Glomerular endothelial cell (primary cell): Measurements from ENCODE around the gene C1orf122. TPM values are rescaled to one million over a fixed set of nuclear protein-coding genes. Genes with fewer than 3 reads are reported as not detected.

Source experiments
- DNase-seq: peaks from one replicate; pipeline ENCODE4 v3.0.0-alpha.2; 2011; ENCODE audit warnings: low read depth, low spot score; ENCODE audit errors: extremely low read depth
- total RNA-seq: library from RNA; depleted of rRNA; stranded (reverse); fragments of >200 nt; gene quantifications from 2 replicates; pipeline ENCODE4 v1.2.3, GENCODE V29; 2015

The C1orf122 gene
- total RNA-seq, 1 donor from 2014 or later: 74.4 TPM

DNA sequence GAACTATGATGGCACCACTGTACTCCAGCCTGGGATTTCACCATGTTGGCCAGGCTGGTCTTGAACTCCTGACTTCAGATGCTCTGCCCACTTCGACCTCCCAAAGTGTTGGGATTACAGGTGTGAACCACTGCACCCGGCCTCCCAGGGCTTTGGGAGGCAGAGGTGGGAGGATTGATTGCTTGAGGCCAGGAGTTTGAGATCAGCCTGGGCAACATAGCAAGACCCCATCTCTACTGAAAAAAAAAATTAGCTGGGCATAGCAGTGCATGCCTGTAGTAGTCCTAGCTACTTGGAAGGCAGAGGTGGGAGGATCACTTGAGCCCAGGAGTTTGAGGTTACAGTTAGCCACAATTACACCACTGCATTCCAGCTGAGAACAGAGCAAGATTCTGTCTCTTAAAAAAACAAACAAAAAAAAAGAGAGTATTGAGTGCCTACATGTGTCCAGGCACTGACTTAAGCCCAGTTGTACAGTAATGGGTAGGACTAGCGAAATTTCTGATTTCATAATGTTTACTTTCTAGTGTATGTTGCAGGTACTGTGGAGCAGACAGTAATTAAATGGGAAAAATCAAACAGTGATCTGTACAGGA is 9.7 kb upstream of the C1orf122 start:
- no peak for DNase-seq

DNA sequence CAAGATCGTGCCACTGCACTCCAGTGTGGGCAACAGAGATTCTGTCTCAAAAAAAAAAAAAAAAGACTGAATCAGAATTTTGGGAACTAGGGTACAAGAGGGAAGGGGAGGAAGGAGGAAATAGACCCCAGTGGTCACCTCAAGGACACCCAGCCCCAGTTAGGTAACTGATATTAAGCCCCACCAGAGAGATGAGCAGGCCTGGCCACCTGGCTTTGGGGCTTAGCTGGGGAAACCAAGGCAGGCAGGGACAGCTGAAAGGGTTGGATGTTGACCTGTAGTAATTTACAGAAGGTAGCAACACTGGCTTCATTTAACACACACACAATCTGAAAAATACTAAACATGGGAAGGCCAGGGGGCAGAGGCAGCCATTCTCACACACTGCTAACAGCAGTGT is 5.2 kb upstream of the C1orf122 start:
- DNase-seq: no peak

DNA sequence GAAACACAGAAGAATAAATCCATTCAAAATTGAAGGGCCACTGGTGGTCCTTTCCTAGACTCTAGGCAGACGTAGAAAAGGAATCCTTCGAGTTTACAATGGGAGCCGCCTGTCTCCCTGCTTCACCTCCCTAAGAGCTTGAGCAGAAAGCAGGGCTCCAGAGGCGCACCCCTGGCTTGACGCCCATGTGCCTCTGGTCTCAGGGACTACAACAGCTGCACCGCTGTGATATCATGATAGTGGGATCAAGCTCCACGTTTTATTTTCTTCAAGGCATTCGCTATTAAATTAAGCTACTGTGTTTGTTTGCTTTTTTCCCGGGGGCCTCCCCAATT is 403 bp upstream of the C1orf122 start:
- DNase-seq: no peak

DNA sequence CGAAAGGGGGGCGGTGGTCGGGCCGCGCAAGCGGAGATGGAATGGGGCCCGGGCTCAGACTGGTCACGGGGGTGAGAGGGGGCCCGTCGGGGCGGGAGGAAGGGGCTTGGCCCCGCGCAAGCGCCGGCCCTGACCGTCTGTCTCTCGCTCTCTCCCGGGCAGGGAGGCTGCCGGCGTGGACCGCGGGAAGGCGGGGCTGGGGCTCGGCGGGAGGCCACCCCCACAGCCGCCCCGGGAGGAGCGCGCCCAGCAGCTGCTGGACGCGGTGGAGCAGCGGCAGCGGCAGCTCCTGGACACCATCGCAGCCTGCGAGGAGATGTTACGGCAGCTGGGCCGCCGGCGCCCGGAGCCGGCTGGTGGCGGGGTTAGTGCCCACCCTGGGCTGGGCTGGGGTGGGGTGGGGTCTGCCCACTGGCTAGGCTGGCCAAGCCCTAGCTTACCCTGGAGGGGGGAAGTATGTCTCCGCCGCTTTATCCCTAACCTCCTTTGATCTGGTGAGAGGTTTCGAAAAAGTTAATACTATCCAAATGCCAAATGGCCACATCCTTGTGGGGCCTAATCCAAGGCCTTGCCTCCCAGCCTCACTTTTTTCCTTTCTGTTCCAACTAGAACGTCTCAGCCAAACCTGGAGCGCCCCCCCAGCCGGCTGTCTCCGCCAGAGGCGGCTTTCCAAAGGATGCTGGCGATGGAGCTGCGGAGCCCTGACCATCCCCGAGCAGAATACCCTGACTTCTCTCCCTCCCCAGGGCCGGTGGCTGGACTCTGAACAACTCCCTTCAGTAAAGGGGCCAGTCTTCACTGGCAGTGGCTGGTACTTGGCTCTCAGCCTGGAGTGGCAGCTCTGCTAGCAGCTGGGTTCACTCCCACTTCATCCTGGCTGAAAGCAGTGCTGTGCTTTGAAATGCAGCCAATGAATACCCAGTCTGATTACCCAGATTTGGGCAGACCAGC is 1.1 kb downstream of the C1orf122 start:
- no peak for DNase-seq

DNA sequence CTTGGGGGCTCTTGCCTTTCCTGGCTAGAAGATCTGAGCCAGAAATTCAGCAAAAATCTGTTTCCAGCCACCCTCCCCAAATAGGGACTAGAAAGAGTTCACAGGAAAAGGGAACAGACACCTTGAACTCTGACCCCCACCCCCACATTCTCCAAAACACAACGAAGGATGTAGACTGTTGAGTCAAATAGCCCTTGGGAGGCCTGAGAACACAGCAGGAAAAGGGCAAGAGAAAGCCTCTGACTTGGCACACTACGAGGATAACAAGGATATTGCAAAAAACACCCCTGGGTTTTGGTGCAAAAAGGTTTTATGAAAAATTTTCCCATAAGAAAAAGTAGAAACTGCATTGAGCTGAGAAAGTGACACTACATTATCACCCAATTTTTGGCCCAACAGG is 2.4 kb downstream of the C1orf122 start:
- no peak for DNase-seq

DNA sequence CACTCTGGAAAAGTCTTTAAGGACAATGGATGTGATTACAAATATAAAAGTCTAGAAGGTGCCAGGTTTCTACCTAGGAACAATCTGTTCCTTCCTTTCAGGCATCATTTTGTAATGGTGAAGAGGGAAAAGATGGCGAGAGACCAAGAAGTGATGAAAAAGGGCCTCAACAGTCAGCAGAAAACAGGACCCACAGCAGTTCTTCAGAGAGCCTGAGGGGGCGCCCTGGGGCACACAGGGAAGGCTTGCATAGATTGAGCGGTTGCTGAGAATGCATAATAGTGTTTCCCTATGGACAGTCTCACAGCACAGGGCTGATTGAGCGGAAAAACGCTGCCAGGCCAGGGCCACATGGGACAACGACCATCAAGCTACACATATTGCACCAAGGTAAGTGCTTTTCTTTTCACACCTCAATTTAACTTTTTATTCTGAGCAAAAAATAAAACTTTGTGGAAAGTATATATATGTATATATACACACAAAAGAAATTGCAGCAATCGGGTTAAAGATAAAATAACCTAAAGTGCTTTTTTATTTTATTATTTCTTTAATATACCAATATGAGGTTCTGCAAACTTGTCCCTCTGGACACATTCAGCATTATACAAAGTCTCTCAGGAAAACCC is 3.6 kb downstream of the C1orf122 start:
- DNase-seq: no peak

DNA sequence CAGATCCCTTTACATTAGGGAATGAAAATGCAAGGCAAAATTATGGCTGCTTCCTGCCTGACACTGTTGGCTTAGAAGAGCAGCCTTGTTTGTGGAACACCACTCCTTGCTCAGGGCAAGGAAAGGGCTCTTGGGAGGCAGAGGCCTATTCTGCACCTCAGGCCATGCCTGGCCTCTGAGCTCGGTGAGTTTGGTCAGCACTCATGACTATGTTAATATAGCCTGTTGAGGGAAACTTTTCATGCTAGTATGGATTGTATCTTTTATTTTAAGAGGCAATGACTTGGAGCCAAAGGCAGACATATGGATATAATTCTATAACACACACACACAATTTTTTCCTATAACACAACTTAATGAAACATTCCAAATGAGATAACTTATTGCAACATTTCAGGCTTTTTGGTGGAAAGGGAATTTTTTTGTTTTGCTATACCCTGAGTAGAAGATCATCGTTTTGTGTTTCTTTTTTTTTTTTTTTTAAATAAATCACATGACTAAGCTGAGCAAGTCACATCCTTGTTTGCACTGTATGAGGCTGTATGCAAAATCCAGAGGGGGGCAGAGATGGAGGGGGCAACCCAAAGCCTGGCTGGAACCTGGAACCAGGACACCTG is 6.0 kb downstream of the C1orf122 start:
- DNase-seq: no peak

DNA sequence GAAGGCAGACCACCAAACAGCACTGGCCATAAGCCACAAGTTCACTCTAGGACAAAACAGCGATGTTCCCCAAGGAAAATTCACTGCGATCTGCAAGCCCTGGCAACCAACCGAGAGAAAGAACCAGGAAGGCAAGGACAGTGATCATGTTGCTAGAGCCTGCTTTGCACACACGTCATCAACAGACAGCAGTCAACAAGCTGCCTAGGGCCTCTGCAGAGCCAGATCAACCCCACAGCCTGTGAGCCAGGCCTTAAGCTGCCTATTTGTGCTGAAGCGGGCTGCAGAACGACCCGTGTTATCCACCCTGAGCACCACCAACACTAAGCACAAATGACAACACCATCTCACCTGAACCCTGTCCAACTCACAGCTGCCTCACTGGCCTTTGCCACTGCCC is 6.7 kb downstream of the C1orf122 start:
- no peak for DNase-seq

DNA sequence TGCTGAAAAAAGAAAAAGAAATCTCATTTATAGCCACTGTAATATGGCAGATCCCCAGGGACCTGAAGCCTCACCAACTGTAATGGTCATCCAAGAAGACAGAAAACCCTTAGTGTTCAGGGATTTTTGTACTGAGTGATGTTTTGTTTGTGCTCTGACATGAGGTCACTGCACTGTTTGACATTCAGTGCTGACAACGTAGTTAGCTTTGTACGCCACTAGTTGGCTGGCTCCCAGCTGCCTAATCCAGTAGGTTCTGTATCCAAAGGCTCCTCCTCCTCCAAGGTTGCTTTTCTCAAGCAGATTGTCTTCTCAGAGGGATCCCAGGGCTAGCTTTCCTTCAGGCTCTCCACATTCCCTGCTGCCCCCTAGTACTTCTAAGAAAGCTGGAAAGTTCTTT is 9.9 kb downstream of the C1orf122 start:
- no peak for DNase-seq

DNA sequence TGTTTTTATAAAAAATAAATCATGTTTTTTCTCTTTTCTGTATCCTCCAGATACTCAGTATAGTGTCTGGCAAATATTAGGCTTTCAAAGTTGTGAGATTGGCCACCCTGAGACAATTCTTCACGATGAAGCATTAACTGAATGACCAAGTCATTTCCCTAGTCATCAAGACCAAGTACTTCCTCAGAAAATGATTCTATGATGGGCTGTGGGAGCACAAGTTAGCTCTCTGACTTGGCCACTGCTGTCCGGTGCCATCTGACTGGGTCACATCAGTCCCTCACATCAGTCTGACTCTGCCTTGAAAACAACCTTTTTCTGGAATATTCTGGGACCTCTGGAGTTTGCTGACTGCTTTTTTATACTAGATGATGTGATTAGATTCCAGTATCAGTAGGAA is 13.9 kb downstream of the C1orf122 start:
- no peak for DNase-seq

DNA sequence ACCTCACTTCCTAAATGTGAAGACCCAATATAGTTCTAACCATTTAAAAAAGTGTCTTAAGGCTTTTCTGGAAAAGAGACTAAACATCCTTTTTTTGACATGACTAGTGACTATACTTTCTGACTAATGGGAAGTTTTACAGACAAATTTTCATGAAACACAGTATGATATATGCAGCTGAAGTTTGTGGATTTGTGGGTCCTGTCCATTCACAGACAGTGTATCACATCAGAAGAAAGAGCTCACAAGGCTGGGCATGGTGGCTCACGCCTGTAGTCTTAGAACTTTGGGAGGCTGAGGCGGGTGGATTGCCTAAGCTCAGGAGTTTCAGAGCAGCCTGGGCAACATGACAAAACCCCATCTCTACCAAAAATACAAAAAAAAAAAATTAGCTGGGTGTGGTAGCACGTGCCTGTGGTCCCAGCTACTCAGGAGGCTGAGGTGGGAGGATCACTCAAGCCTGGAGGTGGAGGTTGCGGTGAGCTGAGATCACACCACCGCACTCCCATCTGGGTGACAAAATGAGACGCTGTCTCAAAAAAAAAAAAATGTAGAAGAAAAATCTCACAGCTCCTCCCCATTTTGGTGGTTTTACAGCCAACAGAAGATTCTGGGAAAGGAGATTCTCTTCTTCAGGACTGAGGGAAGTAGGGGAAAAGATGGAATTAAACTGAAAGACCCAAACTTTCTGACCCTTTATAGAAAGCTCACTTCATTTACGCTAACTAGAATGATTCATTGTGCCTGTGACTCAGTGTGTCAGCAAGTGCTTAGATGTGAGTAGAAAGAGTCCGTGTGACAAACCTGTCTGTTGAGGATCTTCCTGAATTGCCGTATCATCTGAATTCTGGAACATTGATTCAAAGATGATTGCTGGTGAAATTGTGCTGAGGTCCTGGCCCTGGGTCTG is 15.6 kb downstream of the C1orf122 start:
- no peak for DNase-seq

DNA sequence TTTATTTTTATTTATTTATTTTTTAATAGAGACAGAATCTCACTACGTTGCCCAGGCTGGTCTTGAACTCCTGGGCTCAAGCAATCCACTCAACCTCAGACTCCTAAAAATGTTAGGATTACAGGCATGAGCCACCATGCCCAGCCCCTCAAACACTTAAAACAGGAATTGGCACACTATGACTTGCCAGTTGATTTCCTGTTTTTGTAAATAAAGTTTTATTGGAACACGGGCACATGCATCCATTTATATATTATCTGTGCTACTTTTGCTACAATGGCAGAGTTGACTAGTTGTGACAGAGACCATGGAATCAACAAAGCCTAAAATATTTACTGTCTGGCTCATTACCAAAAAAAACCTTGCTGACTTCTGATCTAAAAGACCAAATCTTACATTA is 16.4 kb downstream of the C1orf122 start:
- no peak for DNase-seq

DNA sequence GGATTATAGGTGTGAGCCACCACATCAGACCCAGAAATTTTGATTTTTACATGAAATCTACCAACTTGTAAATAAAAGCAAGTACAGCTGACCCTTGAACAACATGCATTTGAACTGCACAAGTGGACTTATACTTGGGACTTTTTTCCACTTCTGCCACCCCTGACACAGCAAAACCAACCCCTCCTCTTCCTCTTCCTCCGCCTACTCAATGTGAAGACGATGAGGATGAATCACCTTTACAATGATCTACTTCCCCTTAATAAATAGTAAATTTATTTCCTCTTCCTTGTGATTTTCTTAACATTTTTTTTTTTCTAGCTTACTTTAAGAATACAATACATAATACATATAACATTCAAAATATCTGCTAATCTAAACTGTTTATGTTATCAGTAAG is 17.9 kb downstream of the C1orf122 start:
- no peak for DNase-seq

DNA sequence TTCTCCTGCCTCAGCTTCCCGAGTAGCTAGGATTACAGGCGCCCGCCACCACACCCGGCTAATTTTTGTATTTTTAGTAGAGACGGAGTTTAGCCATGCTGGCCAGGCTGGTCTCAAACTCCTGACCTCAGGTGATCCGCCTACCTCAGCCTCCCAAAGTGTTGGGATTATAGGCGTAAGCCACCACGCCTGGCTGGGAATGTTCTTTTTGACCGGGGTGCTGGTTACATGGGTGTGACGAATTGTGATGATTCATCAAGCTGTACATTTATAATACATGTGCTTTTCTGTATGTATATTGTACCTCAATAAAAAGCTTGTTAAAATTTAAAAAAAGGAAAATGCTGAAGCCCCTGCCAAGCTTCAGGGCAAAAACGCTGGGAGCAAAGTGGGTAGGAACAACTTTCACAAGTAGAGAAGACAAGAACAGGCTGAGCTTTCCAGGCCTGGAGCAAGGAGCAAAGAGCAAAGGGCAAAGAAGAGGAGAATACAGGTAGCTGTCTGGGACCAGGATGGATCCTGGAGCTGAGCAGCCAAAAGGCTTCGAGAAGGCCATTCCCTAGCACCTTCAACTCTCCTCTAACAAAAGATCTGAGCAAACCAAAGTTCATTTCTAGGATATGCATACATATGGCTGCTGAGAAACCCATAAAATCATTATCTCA is 21.0 kb downstream of the C1orf122 start:
- no peak for DNase-seq

DNA sequence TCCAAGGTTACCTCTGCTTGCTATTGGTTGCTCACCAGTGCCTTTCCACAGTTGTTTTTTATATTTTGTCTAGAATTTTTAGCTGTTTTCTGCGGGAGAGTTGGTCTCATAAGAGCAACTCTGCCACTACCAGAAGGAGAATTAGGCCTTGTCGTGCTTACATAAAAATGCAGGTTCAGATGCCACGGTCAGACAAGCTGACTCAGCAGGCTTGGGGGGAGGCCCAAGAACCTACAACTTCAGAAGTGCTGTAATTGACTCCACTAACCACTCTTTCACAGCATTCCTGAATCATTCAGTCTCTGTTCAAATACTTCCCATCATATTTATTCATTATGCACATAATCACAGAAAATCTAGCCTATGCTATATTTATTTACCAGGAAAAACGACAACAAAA is 23.5 kb downstream of the C1orf122 start:
- no peak for DNase-seq

DNA sequence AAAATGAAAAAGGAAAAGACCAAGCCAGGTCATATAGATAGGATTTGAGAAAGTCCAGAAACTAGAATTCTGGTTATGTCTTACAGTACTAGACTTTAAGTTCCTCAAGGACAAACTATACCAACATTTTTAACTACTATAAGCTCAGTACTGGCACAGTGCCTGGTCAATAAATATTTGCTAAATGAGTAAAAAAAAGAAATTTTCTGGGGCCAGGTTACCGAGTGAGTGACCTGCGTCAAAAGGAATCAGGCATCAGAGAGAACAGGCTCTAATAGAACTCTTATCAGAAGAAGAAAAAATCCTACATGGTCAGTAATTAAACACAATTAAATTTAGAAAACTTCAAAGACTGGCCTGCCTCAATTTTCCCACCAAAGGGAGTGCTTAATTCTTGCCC is 24.2 kb downstream of the C1orf122 start:
- DNase-seq: no peak

DNA sequence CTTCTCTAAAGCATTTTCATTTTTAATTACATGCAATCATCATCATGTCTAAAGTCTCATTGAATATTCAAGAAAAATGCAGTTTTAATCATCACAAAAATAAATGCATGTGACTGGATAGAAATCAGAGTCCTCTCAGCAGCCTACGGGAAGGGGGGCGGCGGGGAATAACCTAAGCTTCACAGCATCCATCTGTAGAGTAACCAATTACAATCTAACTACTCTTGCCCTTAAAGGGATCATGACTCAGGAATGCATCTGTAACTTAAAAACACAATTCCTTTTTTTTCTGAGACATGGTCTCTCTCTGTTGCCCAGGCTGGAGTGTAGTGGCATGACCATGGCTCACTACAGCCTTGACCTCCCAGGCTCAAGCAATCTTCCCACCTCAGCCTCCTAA is 29.2 kb downstream of the C1orf122 start:
- DNase-seq: no peak

DNA sequence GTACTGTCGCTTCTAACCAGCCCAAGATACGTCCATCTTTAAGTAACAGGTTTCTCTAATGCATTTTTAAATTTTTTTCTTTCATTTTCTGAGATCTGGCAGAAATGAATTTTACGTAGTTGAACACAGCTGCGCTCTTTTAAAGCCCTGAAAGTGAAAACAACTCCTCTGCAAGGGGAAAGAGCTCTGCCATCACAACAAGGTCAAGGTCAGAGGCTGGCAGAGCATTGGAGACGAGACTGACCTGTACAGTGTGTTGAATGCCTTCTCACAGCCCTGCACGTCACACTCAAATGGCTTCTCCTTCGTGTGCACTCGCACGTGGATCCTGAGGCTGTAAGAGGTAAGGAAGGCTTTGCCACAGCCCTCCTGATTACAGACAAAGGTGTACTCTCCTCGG is 32.1 kb downstream of the C1orf122 start:
- no peak for DNase-seq

DNA sequence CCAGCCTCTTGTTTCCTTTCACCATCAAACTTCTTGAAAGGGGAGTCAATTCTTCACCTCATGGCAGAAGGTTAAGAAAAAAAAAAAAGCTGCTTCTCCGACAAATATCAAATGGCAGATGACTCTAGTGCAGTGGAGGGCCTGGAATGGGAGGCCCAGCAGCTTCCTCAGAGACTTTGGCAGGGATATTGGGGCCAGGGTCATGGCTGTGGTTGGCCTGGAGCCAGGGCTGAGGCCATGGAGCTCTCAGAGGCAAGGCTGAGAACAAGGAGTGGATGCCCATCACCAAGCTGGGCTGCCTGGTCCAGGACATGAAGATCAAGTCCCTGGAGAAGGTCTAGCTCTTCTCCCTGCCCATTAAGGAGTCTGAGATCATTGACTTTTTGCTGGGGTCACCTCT is 33.1 kb downstream of the C1orf122 start:
- DNase-seq: no peak

DNA sequence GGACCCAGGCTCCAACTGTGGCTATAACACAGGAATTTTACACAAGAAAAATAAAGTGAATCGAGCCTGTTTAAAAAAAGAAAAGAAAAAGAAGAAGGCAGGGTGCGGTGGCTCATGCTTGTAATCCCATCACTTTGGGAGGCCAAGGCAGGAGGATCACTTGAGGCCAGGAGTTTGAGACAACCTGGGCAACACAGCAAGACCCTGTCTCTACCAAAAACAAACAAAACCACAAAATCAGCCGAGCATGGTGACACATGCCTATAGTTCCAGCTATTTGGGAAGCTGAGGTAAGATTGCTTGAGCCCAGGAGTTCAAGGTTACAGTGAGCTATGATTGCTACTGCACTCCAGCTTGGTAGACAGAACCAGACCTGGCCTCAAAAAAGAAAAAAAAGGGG is 34.1 kb downstream of the C1orf122 start:
- DNase-seq: no peak
